Choroid plexus epithelial cell (primary cell): Measurements from ENCODE around the gene IGSF23.

Experiments
- DNase-seq: peaks from one replicate; pipeline ENCODE4 v3.0.0-alpha.2; 2010; ENCODE audit warnings: low read depth
- H3K4me3 ChIP-seq: 2 replicates; pipeline ENCODE4 v1.5.1; 2011; ENCODE audit warnings: low read depth, mild to moderate bottlenecking, control low read depth, low read length, moderate library complexity
- TF ChIP-seq, protein P1 (sequence below): conservative IDR thresholded peaks from 2 replicates; pipeline ENCODE4 v1.5.1; 2011; ENCODE audit warnings: low read depth, mild to moderate bottlenecking, control low read depth, inconsistent platforms, low read length, moderate library complexity

IGSF23 gene

DNA sequence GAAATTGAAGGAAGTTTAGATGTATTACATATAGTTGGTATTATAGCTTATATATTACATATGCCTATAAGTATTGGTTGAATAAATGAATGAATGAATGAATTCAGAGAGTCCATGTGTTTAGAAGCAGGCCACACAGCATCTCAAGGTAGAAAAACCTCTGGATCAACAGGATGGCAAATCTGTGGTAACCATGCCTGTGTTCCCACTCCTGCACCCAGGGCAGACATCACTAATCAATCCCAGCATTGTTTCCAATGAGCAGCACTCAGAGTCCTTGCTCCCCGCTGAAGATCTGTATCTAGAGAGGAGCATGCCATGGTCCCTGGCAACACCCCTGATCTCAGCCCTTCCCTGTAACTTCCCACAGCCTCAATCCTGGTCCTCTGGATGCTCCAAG, 58.9 kb downstream of the IGSF23 start:
- TF ChIP-seq, protein P1, sequence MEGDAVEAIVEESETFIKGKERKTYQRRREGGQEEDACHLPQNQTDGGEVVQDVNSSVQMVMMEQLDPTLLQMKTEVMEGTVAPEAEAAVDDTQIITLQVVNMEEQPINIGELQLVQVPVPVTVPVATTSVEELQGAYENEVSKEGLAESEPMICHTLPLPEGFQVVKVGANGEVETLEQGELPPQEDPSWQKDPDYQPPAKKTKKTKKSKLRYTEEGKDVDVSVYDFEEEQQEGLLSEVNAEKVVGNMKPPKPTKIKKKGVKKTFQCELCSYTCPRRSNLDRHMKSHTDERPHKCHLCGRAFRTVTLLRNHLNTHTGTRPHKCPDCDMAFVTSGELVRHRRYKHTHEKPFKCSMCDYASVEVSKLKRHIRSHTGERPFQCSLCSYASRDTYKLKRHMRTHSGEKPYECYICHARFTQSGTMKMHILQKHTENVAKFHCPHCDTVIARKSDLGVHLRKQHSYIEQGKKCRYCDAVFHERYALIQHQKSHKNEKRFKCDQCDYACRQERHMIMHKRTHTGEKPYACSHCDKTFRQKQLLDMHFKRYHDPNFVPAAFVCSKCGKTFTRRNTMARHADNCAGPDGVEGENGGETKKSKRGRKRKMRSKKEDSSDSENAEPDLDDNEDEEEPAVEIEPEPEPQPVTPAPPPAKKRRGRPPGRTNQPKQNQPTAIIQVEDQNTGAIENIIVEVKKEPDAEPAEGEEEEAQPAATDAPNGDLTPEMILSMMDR = no peak
- DNase-seq = no peak
- no peak overlapping the region for H3K4me3 ChIP-seq

DNA sequence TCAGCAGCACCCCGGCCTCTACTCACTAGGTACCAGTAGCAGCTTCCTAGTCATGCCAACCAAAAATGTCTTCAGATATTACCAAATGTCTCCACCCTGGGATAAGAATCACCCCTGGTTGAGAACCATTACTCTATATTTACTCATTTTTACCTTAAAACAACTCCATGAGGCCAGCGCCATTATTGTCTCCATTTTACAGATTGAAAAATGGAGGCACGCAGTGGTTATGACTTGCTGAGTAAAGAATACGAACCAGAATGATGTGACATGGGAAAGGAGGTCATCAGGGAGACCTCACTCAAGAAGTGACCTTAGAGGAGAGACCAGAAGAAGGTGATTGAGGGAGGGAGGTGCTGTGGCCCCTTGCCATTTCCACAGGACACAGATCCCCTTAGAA, 60.1 kb downstream of the IGSF23 start:
- DNase-seq = no peak
- no peak overlapping the region for H3K4me3 ChIP-seq
- TF ChIP-seq, protein P1 = no peak

DNA sequence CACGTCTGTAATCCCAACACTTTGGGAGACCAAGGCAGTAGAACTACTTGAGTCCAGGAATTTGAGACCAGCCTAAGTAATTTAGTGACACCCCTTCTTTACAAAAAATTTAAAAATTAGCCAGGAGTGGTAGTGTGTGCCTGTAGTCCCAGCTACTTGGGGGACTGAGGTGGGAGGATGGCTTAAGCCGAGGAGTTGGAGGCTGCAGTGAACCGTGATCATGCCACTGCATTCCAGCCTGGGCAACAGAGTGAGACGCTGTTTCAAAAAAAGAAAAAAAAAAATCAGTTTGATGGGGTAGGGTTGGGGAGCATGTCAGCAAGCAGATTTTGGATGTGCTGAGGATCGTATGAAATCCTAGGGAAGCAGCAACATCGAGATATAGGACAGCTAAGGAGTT, 62.2 kb downstream of the IGSF23 start:
- TF ChIP-seq, protein P1 = no peak
- H3K4me3 ChIP-seq = no peak overlapping the region
- DNase-seq = no peak

DNA sequence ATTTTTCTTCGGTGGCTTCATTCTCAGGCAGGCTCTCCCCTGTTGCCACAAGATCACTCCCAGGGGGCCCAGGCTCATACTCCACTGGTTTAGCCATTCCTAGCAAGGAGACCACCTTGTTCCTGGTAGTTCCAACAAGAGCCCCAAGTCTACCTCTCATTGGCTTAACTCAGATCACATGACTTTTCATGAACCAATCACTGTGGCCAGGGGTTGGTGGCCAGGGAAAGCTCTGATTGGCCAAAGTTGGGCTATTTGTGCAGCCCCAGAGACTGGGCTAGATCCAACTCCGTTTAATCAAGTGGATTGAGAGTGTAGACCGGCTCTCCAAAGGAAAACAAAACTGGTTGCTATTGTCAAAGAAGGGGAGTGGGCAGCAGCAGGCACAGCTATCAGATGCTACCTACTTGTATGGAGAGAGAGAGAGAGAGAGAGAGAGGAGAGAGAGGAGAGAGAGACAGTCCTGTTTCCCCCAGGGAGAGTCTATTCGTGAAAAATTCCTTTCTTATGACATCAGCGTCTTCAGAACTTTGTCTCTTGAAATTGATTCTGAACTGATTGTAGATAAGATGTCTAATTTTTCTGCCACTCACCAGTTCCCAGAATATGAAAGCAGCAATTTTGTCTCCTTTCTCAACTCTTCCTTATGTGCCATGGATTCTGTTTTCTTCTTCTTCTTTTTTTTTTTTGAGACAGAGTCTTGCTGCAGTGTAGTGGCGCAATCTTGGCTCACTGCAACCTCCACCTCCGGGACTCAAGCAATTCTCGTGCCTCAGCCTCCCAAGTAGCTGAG, 63.9 kb downstream of the IGSF23 start:
- TF ChIP-seq, protein P1 = no peak
- DNase-seq = peak; percentile 81
- peak overlapping the region; percentile 27 for H3K4me3 ChIP-seq

DNA sequence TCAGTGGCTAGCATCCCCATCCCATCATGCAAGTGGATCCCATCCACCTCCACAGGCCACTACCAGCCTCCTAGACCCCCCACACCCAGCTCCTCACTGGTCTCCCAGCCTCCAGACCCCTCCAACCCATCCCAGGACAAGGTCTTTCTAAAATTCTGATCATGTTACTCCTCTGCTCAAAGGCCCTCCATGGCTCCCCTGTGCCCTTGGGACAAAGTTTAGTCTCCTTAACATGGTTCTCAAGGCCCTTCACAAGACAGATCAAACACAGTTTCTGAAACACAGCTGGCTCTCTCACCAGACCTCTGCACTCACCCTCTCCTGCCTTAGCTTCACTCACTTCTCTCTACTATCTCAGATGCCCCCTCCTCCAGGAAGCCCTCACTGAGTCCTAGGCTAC, 67.2 kb downstream of the IGSF23 start:
- no peak overlapping the region for H3K4me3 ChIP-seq
- no peak for DNase-seq
- TF ChIP-seq, protein P1 = no peak

DNA sequence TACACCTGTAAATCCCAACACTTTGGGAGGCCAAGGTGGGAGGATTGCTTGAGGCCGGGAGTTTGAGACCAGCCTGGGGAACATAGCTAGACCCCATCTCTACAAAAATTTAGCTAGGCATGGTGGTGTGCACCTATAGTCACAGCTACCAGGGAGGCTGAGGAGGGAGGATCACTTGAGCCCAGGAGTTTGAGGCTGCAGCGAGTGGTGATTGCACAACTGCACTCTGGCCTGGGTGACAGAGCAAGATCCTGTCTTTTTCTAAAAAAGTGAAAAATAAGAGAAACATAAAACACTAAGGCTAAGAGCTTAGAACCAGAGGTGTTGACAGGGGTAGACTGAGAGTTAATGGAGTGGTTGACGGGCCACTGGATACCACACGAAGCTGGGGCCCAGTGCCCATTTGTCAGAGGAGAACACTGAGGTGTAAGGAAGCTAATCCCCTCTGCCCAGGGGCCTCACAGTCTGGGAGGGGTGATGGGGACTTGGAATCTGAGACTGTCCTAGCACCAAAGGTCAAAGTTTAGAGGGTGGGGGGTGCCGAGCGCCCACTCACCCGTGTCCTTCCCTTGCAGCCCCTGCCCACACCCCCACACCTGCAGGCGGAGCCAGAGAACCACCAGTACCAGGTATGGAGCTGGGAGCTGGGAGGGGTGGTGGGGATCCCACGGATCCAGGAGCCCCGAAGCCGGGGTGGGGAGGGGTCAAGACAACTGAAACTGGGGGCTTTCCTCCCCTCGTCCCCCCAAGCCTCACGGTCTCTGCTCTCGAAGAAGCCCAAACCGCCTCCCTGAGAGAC, 68.8 kb downstream of the IGSF23 start:
- DNase-seq = no peak
- H3K4me3 ChIP-seq = no peak overlapping the region
- TF ChIP-seq, protein P1 = no peak
